MM.1S (cell line): ENCODE data around the gene BACH2.

Experiments used
- EZH2 ChIP-seq: fragments of 300-600 bp; sonication (generic); optimal IDR thresholded peaks from 2 replicates; pipeline ENCODE3; 2017; ENCODE audit warnings: low read depth, mild to moderate bottlenecking, antibody characterized with exemption, low read length, mixed read lengths
- EZH2phosphoT487 ChIP-seq: fragments of 300-600 bp; sonication (generic); IDR thresholded peaks from 2 replicates; pipeline ENCODE4 v1.6.1; 2018; ENCODE audit warnings: antibody characterized with exemption, low read length
- TF ChIP-seq, protein P1 (sequence below): fragments of 300-600 bp; sonication (generic); IDR thresholded peaks from 2 replicates; pipeline ENCODE4 v1.5.1; 2016; ENCODE audit warnings: antibody characterized with exemption, low read length, mixed read lengths

DNA sequence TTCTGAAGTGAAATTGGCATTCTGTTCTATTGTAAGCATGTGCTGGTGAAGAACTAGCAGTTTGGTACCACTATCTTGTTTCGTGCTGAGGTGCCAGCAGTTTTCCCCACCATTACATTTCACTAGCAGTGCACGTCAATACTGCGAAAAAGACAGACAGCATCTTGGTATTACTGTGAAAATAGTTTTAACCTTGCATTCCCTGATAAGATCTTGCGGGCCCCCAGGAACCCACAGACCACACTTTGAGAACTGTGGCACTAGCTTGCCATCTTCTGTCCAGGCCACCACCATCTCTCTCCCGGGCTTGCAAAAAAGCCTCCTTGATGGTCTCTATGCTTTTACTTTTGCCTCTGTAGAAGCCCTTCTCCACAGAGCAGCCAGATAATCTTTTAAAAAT is 185.7 kb downstream of the BACH2 start:
- TF ChIP-seq, protein P1, sequence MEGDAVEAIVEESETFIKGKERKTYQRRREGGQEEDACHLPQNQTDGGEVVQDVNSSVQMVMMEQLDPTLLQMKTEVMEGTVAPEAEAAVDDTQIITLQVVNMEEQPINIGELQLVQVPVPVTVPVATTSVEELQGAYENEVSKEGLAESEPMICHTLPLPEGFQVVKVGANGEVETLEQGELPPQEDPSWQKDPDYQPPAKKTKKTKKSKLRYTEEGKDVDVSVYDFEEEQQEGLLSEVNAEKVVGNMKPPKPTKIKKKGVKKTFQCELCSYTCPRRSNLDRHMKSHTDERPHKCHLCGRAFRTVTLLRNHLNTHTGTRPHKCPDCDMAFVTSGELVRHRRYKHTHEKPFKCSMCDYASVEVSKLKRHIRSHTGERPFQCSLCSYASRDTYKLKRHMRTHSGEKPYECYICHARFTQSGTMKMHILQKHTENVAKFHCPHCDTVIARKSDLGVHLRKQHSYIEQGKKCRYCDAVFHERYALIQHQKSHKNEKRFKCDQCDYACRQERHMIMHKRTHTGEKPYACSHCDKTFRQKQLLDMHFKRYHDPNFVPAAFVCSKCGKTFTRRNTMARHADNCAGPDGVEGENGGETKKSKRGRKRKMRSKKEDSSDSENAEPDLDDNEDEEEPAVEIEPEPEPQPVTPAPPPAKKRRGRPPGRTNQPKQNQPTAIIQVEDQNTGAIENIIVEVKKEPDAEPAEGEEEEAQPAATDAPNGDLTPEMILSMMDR = no peak
- TF ChIP-seq EZH2 = no peak
- TF ChIP-seq EZH2phosphoT487 = no peak
